Spleen (tissue), 11 donors: ENCODE measurements around the gene BRSK2. TPM values are rescaled to one million over a fixed set of nuclear protein-coding genes. Genes with fewer than 3 reads are reported as not detected.
"Not testable (repeated sequence)": the region's sequence is repeated elsewhere in the genome, so short reads cannot be mapped to it uniquely, and the experiment has no call there.

ENCODE experiments used
- DNase-seq: peaks from one replicate; pipeline ENCODE4 v3.0.0-alpha.2; 2020
- H3K27ac ChIP-seq, 8 donors: fragments of 200-600 bp; sonication (generic) in 7 of 8; 1 replicate in 4 of 8; 2 replicates in 4 of 8; pipeline versions ENCODE4 v1.5.0 to v1.8.0; 2016 to 2021; ENCODE audit warnings: inconsistent platforms in 4 of 8, mild to moderate bottlenecking in 4 of 8, moderate library complexity in 1 of 8
- H3K27me3 ChIP-seq, 7 donors: fragments of 200-600 bp; sonication (generic) in 6 of 7; replicated peaks in 1 of 7; 1 replicate in 4 of 7; 2 replicates in 3 of 7; pipeline versions ENCODE4 v1.5.0 to v1.8.0; 2016 to 2021; ENCODE audit warnings: inconsistent platforms in 3 of 7, mild to moderate bottlenecking in 1 of 7
- H3K36me3 ChIP-seq, 6 donors: fragments of 200-600 bp; sonication (generic) in 5 of 6; 1 replicate in 4 of 6; 2 replicates in 2 of 6; pipeline versions ENCODE4 v1.5.0 to v1.8.0; 2016 to 2021; ENCODE audit warnings: inconsistent platforms in 2 of 6
- H3K4me1 ChIP-seq, 6 donors: fragments of 200-600 bp; sonication (generic) in 5 of 6; 1 replicate in 3 of 6; 2 replicates in 3 of 6; pipeline versions ENCODE4 v1.5.0 to v1.8.0; 2016 to 2021; ENCODE audit warnings: inconsistent platforms in 3 of 6
- H3K4me3 ChIP-seq, 8 donors: fragments of 200-600 bp; sonication (generic) in 7 of 8; 1 replicate in 4 of 8; 2 replicates in 4 of 8; pipeline versions ENCODE4 v1.5.0 to v1.8.0; 2016 to 2021; ENCODE audit warnings: inconsistent platforms in 4 of 8, mild to moderate bottlenecking in 4 of 8, moderate library complexity in 2 of 8
- H3K9me3 ChIP-seq, 8 donors: fragments of 200-600 bp; sonication (generic) in 7 of 8; 1 replicate in 4 of 8; 2 replicates in 4 of 8; pipeline versions ENCODE4 v1.5.0 to v1.8.0; 2016 to 2021; ENCODE audit warnings: inconsistent platforms in 4 of 8
- POLR2A ChIP-seq, 3 donors: fragments of 450-650 bp; IDR thresholded peaks; one replicate each; pipeline ENCODE4 v1.5.1; 2017; ENCODE audit warnings: antibody characterized with exemption in 3 of 3, mild to moderate bottlenecking in 1 of 3
- POLR2AphosphoS5 ChIP-seq, 3 donors: sonication (generic); formaldehyde crosslinking; IDR thresholded peaks; one replicate each; pipeline ENCODE4 v1.5.1; 2017; ENCODE audit warnings: antibody characterized with exemption in 3 of 3
- WGBS, 5 donors: extraction: QIAGEN DNeasy Blood & Tissue Kit in 3 of 5; methylation state at CpG; one replicate each; pipeline versions ENCODE4 v1.1.5 to v1.1.7; 2013 to 2018; 5-methylcytosine and 5-hydroxymethylcytosine counted together
- intact Hi-C: fragments of 100-400 bp; cut with DNase I; formaldehyde crosslinking; loops from one replicate; pipeline ENCODE4 v1.15.0; 2023; ENCODE audit warnings: low total_unique reads
- polyA plus RNA-seq, 3 donors: library from polyadenylated mRNA; stranded (reverse); fragments of 200-250 nt; gene quantifications; one replicate each; pipeline ENCODE4 v1.2.1, GENCODE V29; 2013
- total RNA-seq, 7 donors: library from RNA; depleted of rRNA in 3 of 7; stranded (reverse); fragments of >200 nt in 3 of 7; fragmentation: NEBNext Ultra II Directional in 4 of 7; extraction: Animal tissue kit (Norgen Biotek cat#: 25700) in 4 of 7; gene quantifications; one replicate each; pipeline versions ENCODE4 v1.1.0 to v1.2.1, GENCODE V29; 2016 to 2021
- TF ChIP-seq, protein P1 (sequence below), 11 experiments: fragments of 200-600 bp in 7 of 11; fragments of 450-650 bp in 4 of 11; sonication (generic) in 4 of 11; IDR thresholded peaks in 8 of 11; conservative IDR thresholded peaks in 3 of 11; 1 replicate in 7 of 11; 2 replicates in 4 of 11; pipeline versions ENCODE4 v1.4.0 to v1.8.0; 2016 to 2021; ENCODE audit warnings: antibody characterized with exemption in 11 of 11, inconsistent platforms in 4 of 11, mild to moderate bottlenecking in 1 of 11
- donor health status: healthy with polysubstance abuse.
- donor health status: DM: no; HTN: no; CAD: no; lungs with moderate emphysema.
- donor health status: DM: no; HTN: no; CAD: no.
- donor health status: Bipolar disorder and iron deficiency.
- donor health status: healthy.
- donor health status: DM: no; HTN: no; CAD: no.
- donor health status: DM: yes; HTN: yes; CAD: no.

Gene BRSK2
- total and polyA plus RNA-seq, 10 donors: 0.17 to 1.5 (median 0.42) TPM

DNA sequence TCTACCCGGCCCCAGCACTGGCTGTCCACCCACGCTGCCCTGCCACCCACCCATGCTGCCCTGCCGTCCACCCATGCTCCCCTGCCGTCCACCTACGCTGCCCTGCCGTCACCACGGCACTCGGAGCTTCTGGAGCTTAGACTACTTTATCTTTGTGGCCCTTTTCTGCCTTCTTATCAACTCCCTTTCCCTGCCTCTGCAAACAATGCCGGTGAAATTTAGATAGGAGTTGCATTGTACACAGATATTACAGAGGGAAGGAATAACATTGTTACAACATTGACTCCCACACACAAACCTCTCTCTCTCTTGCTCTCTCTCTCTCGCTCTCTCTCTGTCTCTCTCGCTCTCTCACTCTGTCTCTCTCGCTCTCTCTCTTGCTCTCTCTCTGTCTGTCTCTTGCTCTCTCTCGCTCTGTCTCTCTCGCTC lies 33.7 kb upstream of the BRSK2 start:
- H3K9me3 ChIP-seq: no peaks in the 10 kb centered on the region
- no peak overlapping the region for H3K27ac ChIP-seq
- WGBS, 5 donors: 59 to 70% (median 62%) methylated on average over 14 of the region's 14 CpGs
- H3K36me3 ChIP-seq: no peaks in the 10 kb centered on the region
- H3K4me3 ChIP-seq: no peak overlapping the region
- H3K27me3 ChIP-seq: peaks cover 0 to 30% (median 0%) of the 10 kb centered on the region in 7 donors
- H3K4me1 ChIP-seq: peaks cover 0 to 4% (median 0%) of the 10 kb centered on the region in 6 donors
- intact Hi-C loops: no loop called here
- DNase-seq: no peak
- TF ChIP-seq POLR2A (IDR thresholded peaks at IDR 0.05): no peak
- TF ChIP-seq POLR2AphosphoS5 (IDR thresholded peaks at IDR 0.05): no peak
- TF ChIP-seq, protein P1, sequence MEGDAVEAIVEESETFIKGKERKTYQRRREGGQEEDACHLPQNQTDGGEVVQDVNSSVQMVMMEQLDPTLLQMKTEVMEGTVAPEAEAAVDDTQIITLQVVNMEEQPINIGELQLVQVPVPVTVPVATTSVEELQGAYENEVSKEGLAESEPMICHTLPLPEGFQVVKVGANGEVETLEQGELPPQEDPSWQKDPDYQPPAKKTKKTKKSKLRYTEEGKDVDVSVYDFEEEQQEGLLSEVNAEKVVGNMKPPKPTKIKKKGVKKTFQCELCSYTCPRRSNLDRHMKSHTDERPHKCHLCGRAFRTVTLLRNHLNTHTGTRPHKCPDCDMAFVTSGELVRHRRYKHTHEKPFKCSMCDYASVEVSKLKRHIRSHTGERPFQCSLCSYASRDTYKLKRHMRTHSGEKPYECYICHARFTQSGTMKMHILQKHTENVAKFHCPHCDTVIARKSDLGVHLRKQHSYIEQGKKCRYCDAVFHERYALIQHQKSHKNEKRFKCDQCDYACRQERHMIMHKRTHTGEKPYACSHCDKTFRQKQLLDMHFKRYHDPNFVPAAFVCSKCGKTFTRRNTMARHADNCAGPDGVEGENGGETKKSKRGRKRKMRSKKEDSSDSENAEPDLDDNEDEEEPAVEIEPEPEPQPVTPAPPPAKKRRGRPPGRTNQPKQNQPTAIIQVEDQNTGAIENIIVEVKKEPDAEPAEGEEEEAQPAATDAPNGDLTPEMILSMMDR (IDR thresholded peaks at IDR 0.05 in 8 of 11, conservative IDR thresholded peaks at IDR 0.05 in 3 of 11): no peak

- DNase-seq: no peak
- H3K36me3 ChIP-seq: no peaks in the 10 kb centered on the region
- H3K27ac ChIP-seq: no peak overlapping the region
- H3K9me3 ChIP-seq: no peaks in the 10 kb centered on the region
- H3K27me3 ChIP-seq: peaks cover 0 to 30% (median 0%) of the 10 kb centered on the region in 7 donors
- no peak for TF ChIP-seq POLR2A (IDR thresholded peaks at IDR 0.05)
- TF ChIP-seq POLR2AphosphoS5 (IDR thresholded peaks at IDR 0.05): no peak
- TF ChIP-seq, protein P1 (IDR thresholded peaks at IDR 0.05 in 8 of 11, conservative IDR thresholded peaks at IDR 0.05 in 3 of 11): no peak
- intact Hi-C loops: no loop called here
- peaks cover 0 to 4% (median 0%) of the 10 kb centered on the region in 6 donors for H3K4me1 ChIP-seq
- H3K4me3 ChIP-seq: no peak overlapping the region
- WGBS, 5 donors: 88 to 94% (median 92%) methylated on average over 13 of the region's 13 CpGs
Measured at GRCh38 chr11:1356478-1356960, 33.2 kb upstream of the BRSK2 start.

DNA sequence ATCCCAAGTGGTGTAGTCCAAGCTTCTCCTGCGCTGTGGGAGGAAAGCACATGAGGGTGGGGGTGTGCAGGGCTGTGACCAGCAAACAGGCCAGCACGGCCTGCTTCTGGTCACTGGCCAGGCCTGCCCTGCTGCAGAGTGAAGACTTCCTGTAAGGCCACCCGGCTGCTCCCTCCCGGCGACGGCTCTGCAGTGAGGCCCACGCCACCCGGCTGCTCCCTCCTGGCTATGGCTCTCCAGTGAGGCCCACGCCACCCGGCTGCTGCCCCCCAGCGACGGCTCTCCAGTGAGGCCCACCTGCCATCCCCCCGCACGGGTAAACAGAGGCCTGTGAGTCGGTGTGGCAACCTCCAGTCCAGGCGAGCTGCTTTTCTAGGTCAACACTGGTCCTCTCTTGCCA lies 31.4 kb upstream of the BRSK2 start:
- peaks cover 0 to under 1% (median 0%) of the 10 kb centered on the region in 8 donors for H3K9me3 ChIP-seq
- peak; percentile 74 for DNase-seq
- no peaks in the 10 kb centered on the region for H3K36me3 ChIP-seq
- H3K27ac ChIP-seq: peak overlapping the region in 5 of 8 donors; percentile 27 to 58 (median 46)
- intact Hi-C loops: no loop called here
- TF ChIP-seq, protein P1 (IDR thresholded peaks at IDR 0.05 in 8 of 11, conservative IDR thresholded peaks at IDR 0.05 in 3 of 11): peak in 6 of 11 experiments; percentile 18 to 26 (median 23)
- TF ChIP-seq POLR2A (IDR thresholded peaks at IDR 0.05): no peak
- TF ChIP-seq POLR2AphosphoS5 (IDR thresholded peaks at IDR 0.05): peak; percentile 20 to 74 (median 55)
- H3K27me3 ChIP-seq: peaks cover 0 to 41% (median 0%) of the 10 kb centered on the region in 7 donors
- WGBS, 5 donors: 34 to 59% (median 46%) methylated on average over 7 to 16 of the region's 16 CpGs
- no peak overlapping the region for H3K4me3 ChIP-seq
- peaks cover 0 to 4% (median 0%) of the 10 kb centered on the region in 6 donors for H3K4me1 ChIP-seq

GRCh38 chr11:1358931-1359330 lies 30.8 kb upstream of the BRSK2 start:
- DNase-seq, H3K4me1 ChIP-seq, H3K9me3 ChIP-seq, intact Hi-C loops, H3K4me3 ChIP-seq, H3K36me3 ChIP-seq: not testable (repeated sequence)
- H3K27ac ChIP-seq: peak overlapping the region in 2 of 8 donors; percentile 56 to 58
- WGBS, 5 donors: 87 to 91% (median 89%) methylated on average over 17 of the region's 17 CpGs
- H3K27me3 ChIP-seq: peaks cover 0 to 41% (median 0%) of the 10 kb centered on the region in 7 donors
